GM19372 (cell line): ENCODE data around the gene HSPBP1.
A peak's percentile ranks its signal among the peaks of the same experiment; 100 is the strongest.

Experiments
- ATAC-seq: cut with Tn5 transposase; IDR thresholded peaks from one replicate; pipeline ENCODE4 v1.9.1; 2021; ENCODE audit warnings: mild to moderate bottlenecking, low read depth, moderate library complexity; ENCODE audit not compliant: unreplicated experiment

HSPBP1 gene

DNA sequence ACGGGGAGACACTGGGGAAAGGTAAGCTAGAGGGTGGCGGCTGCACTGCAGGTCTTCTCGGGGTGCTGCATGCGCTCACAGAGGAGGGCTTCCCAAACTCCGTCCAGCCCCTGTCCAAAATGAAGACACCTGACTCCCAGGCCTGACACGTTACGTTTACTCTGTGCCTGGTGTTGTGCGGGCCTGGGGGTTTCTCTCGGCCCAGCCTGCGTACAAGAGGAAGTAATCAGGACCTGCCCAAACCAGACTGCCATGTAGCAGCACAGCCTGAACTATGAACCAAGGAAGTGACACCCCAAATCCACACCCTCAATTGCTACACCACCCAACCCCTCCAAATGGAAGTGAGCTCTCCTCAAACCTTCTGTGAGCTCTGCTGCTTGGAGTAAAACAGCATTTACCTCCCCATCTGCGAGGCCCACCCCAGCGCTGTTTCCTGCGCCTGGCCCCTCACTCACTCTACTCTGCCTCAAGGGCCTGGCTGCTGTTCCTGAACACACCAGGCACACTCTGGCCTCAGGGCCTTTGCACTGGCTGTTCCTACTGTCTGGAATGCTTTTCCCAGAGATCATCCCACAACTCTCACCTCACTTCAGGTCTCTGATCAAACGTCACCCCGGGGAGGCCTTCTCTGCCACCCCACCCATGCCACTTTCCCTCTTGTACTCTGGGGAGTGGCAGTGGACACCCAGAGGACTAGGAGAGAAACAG, 3.0 kb downstream of the HSPBP1 start:
- ATAC-seq = no peak

DNA sequence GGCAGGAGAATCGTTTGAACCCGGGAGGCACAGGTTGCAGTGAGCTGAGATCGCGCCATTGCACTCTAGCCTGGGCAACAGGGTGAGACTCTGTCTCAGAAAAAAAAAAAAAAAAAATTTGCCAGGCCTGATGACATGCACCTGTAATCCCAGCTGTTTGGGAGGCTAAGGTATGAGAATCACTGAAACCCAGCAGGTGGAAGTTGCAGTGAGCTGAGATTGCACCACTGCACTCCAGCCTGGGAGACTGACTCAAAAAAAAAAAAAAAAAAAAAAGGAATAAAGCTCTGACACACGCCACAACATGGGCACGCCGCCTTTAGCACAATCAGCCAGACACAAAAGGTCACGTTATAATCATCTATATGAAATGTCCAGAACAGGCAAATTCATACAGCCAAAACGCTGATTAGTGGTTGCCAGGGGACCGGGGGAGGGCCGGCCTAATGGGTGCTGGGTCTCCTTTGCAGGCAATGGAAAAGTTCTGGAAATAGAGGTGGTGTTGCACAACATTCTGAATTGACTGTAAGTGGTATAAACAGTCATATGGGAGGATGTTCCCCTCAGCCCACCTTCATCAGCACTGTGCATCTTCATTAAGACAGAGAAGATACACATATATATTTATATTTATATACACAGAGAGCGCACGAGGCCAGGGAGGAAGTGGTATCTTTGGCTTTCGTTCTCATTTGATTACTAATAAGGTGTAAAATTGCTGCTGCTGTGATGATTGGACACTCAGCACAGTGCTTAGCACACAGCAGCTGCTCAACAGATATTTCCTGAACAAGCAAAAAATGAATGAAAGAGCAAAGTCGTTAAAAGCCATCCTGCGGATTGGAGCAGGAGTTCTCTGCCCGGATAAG, 3.8 kb downstream of the HSPBP1 start:
- no peak for ATAC-seq

DNA sequence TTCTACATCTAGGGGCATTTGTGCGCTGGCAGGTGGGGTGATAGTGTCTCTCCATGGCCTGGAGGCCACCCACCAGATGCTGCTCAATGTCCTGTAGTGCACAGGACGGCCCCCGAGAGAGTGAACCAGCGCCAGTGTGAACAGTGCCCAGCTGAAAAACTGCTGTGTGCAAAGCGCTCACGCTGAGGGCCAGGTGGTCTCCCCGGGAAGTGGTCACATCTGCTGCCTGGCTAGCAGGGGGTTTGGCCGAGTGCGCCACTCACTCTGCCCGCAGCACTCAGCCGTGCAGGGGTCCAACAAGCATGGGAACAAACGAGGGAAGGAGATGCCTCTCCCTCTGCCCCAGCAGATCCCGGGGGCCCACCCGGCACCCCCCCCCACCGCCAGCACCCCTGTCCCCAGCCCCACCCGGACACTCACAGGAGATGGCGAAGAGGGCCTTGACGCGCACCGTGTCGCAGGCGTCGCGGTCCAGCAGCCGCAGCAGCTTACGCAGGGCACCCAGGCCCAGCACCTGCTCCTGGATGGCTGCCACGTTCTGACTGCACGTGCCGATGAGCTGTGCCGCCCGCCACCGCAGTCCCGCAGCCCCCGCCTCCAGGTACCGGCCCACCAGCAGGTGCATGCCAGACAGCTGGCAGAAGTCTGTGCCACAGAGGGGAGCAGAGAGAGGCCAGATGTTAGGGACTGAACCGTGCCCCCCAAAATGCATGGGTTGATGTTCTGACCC, 5.8 kb downstream of the HSPBP1 start:
- ATAC-seq = no peak

DNA sequence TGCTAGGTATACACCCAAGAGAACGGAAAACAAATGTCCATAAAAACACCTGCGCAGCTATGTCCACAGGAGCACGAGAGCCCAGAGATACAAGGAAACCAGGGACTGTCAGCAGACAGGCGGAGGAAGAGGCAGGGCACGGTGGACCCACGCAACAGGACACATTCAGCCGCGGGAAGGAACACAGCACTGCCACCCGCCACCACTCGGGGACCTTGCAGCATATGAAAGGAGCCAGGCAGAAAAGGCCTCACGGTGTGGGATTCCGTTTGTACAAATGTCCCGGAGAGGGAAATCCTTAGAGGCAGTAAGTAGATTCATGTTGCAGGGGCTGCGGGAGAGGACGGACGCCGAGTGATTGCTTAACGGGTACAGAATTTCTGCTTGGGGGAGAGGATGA, 7.8 kb downstream of the HSPBP1 start:
- no peak for ATAC-seq

DNA sequence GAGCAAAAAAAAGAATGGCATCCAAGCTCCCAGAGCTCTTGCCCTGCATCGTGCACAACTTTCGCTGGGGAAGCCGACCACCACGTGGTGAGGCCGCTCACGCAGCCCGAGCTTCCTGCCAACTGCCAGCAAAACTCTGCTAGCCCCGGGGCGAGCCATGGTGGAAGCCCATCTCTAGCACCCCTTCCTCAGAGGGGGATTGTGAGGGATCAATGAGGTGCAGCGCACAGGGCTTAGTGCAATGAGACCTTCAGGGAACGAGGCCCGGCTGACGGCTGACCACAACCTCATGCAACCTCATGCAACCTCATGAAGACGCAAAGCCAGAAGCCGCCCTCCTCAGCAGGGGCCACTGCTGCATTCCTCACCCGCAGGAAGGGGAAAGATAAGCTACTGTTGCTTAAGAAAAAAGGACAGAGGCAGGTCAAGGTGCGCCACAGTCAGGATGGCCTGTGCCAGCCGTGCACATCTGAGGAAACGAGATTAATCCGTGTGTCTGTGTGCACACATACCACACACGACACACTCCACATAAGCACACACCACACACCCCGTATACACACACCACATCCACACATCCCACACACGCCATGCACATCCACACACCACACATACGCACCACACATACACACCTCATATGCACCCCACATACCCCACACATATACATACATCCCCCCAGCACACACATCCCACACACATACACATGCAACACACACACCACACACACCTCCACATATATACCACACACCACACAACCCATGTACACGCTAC, 9.6 kb downstream of the HSPBP1 start:
- ATAC-seq = no peak

DNA sequence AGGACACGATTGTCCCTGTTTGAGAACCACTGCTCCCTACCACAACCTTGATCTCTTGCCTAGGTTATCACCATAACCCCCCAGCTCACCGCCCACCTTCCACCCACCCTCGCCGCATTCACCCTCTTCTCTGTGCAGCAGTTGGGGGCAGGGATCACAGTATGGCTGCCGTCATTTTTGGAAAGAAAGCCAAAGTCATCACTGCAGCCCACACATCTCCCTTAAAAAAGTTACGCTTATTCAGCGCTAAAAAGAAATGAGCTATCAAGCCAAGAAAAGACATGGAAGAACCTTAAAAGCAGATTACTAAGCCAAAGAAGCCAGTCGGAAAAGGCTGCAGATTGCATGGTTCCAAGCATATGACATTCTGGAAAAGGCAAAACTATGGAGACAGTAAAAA, 10.6 kb downstream of the HSPBP1 start:
- ATAC-seq = no peak

DNA sequence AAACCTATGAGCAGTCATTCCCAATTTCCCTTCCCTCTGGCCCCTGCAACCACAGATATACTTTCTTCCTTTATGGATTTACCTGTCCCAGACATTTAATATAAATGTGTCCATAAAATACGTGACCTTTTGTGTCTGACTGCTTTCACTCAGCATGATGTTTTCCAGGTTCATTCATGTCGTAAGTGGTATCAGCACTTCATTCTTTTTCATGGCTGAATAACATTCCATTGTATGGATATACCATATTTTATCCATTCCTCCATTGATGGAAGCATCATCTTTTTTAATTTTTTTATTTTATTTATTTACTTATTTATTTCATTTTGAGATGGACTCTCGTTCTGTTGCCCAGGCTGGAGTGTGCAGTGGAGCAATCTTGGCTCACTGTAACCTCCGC, 13.1 kb downstream of the HSPBP1 start:
- no peak for ATAC-seq

DNA sequence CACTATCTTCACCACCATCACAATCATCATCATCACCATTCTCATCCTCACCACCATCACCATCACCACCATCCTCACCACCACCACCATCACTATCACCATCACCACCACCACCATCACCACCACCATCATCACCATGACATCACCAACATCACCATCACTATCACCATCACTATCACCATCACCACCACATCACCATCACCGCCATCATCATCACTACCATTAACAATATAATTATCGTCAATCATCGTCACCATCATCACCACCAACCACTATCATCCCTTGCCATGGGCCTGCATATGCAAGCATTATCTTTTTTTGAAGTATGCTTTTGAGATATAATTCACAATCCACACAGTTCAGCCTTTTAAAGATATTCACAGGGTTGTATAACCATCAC, 13.5 kb downstream of the HSPBP1 start:
- no peak for ATAC-seq

DNA sequence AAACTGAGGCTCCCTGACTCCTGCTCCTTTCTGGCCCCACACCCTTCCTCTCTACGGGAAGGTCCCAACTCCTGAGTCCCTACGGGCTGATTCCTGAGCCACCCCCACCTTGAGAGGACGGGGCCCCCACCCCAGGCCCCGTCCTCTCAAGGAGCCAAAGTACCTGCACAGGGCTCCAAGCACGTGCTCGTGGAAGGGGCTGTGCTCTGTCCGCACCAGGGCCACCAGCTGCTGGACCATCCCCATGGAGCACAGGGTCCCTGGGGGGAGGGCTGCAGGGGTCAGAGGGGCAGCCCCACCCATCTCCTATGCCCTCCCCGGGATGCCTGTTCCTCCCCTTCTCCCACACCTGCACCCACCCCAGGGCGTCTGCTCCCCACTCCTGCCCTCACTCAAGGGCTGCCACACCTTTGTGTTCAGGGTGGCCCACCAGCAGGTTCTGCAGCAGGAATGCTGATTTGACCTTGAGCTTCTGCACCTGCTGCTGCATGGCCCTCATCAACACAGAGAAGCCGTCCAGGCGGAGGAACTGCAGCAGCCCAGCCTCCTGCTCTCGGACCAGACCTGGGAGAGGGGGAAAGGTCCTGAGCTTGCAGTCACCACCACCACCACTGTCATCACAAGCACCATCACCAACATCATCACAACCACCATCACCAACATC, 14.1 kb downstream of the HSPBP1 start:
- no peak for ATAC-seq

DNA sequence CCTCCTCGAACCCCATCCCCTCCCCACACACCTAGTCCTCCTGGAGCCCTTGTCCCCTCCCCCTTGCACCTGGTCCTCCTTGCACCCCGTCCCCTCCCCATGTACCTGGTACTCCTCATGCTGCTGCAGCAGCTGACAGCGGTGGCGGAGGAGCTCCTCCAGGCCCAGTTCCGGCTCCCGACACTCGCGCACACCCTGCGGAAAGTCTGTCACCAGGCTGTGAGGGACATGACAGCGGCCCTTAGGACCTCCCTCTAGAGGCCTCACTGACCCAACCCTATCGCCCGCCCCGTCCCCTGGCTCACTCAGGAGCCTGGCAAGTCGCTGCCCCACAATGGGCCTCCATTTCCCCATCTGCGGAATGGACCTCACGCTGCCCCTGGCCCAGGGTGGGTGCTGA, 14.7 kb downstream of the HSPBP1 start:
- ATAC-seq = no peak

DNA sequence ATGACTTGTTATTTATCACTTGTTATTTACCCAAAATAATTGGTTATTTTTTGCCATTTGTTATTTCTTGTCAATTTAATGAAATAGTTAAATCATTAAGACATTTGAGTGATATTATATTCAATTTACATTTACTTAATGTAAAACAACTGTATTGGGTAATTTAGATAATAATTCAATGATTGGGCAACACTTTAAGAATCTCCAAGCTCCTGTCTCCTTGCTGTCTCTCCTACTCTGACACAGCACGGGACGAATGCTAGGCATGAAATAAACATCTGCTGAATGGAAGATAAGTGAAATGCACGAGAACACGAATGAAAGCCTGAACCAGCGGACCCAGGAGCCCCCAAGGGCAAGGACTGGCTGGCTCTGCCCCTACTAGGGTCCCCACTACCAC, 15.4 kb downstream of the HSPBP1 start:
- ATAC-seq = no peak

DNA sequence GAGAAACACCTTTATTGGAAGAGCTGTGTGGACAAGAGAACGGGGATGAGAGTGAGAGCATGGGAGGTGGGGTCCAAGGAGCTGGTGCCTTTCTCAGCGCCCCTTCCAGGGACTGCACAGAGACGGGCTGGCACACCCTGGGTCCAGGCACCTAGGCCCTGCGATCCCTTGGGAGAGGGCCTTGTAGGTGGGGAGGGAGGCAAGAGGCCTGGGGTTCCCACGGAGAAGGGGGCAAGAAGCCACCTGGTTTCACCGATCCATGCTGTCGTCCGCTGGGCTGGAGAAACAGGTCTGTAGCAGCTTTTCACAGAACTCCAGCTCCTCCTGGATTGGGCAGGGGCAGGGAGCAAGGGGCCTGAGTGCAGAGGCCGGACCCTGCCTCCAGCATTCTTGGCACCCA, 17.6 kb downstream of the HSPBP1 start:
- ATAC-seq = no peak

DNA sequence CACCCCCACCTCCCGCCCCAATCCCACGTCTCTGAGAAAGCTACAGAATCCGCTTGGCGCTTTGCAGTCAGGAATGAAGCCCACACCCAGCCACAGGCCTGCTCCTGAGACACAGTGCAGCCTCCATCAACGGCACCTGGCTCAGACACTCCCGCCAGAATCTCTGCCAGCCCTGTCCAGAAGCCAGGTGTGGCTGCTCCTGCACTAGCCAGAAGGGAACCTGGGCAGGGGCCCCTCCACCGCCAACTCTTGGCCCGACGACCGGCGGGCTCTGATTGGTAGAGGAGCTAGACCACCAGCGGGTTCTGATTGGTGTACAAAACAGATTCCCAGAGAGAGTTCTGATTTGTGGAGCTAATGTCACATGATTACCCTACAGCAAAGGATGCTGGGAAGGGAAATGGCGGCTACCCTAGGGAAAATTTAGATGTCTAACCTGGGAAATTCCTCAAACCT, 18.2 kb downstream of the HSPBP1 start:
- no peak for ATAC-seq

DNA sequence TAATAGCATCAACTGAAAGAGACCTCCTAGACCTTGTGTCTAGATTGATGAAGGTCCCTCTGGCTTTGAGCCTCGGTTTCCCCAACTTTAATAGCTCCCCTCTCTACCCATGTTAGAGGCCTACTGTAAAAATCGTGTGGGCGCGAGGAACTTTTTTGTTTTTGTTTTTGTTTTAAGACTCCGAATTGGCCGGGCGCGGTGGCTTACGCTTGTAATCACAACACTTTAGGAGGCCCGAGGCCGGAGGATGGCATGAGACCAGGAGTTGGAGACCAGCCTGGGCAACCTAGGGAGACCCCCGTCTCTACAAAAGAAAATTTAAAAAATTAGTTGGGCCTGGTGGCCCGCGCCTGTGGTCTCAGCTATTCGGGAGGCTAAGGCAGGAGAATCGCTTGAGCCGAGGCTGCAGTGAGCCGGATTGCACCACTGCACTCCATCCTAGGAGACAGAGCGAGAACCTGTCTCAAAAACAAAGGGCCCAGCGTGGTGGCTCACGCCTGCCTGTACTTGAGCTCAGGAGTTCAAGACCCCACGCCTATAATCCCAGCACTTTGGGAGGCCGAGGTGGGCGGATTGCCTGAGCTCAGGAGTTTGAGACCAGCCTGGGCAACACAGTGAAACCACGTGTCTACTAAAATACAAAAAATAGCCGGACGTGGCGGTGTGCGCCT, 20.2 kb downstream of the HSPBP1 start:
- ATAC-seq = no peak

DNA sequence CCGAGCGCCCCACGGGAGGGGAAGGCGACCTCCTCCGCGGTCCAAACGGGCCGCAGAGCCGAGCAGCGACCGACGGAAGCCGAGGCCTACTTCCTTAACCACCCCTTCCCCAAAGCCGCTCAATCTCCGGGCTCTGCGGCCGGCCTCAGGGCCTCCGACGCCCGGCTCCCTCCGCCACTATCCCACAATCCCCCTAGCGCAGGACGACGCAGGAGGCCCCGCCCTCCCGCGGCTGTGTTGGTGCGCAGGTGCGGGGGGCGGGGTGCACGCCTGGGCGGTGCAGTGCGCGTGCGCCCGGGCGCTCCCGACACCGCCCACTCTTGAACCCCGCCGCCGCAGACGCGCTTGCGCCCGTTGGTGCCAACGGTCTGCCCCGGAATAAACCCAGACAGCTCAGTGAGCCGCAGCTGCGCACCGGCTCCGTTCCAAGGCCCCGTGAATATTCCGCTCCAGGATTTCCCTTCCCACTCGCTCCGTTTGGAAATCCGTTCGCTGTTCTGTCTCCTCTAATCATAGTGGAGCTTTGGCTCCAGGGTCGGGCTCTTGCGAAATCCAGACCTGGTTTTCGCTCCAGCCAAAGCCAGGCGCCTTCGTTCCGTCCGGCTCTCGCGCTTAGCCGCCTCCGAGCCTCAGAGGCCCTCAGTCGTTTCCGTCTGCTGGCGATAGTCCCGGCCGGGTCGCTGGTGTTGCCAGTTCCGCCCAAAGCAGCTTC, 20.9 kb downstream of the HSPBP1 start, which contains the start of gene PPP6R1:
PPP6R1 (minus strand) TSS at position 190 of the 712 bp plus-strand sequence. CDS start 11,914 bp downstream, outside the sequence.
- peak; percentile 71 for ATAC-seq

DNA sequence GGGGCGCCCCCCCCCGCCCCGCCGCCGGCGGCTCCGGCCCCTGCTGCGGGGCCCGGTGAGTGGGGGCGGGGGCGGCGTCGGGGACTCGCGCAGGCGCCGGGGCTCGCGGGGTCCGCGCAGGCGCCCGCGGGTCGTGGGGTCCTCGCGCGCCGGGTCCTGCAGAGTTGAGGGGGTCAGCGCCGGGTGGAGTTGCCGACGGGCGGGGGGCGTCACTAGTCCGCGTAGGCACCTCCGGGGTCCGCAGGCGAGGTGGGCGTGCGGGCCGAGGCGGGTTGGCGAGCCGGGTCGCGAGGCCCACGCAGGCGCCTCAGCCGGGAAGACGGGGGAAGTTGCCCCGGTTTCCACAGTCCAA, 21.5 kb downstream of the HSPBP1 start:
- peak; percentile 19 for ATAC-seq

DNA sequence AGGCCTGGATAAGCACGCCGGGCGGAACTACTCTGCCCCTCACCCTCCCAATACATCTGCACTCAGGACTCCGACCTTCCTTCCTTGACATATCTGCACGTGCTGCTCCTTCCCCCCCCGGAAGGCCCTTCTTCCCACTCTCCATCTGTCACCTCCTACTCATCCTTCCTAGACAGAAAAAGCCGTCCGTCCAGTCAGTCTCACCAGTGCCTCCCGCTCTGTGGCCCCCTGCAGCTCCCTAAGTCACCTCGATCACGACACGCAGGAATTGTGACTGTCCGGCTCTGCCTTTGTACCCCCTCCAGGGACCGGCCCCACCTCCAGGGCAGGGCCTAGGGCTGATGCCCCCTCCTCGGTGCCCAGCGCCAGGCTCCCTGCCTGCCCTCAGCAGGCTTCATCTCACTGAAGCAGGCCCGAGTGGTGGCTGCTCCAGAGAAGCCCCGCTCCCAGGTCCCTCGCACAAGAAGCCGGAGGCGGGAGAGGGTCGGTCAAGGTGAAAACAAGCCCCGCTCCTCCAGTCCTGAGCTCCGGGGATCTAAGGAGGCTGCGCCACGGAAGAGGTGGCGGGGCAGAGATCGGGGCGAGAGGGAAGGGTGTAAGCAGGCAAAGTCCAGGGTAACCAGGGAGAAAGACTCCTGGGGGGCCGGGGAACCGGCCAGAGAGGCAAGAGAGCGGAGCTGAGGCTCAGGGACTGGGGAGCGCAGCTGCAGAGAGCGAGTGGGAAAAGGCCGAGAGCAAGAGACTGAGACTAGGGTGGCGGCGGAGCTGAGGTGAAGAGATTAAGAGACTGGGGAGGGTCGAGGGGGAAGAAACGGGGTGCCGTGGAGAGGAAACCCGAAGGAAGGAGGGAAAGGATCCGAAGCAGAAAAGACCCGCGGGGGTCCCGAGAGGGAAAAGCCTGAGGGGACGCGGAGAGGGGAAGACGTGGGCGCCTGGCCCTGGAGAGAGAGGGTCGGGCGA, 22.2 kb downstream of the HSPBP1 start:
- ATAC-seq = no peak
